ENCODE results near the gene BRAT1.

The BRAT1 gene

DNA sequence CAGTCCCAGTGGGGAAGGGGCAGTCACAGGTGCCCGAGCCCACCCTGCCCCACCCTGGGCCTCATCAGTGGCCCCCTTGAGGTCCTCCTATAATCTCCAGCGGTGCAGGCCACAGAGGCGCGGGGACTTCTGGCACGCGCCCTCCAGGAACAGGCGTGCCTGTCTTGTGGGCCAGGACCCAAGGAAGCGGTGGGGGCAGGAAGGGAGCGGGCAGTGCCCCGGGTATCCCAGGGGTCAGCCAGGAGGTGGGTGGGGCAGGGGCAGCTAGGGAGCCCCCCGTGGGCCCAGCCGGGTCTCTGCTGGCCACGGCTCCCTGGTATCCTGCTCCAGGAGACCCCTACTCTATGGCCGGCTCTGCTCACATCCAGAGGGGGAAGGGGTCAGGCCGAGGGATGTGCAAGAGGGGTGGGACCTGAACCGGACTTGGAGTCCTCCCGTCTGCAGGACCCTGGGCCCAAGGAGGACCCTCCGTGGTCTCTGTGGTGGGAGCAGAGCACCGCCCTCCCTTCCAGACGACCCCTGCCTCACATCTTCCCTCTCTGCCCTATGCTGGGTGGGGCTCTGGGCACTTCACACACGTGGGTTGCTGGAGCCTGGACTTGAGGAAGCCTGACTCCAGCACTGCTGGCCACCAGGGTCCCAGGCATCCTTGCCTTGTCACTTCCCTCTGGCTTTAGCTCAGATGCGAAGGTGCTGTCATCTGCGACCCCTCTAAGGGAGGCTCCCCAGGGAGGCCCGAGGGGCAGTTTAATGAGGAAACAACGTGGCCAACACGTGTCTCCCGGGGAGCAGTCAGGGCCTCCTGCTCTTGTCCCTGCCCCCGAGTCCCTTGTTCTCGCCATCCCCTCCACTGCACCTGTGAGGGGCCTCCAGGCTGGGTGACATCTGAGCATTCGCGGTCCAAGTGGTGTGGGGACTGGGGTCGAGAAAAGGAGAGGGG lies 60.9 kb downstream of the BRAT1 start:
- no peak for DNase-seq

DNA sequence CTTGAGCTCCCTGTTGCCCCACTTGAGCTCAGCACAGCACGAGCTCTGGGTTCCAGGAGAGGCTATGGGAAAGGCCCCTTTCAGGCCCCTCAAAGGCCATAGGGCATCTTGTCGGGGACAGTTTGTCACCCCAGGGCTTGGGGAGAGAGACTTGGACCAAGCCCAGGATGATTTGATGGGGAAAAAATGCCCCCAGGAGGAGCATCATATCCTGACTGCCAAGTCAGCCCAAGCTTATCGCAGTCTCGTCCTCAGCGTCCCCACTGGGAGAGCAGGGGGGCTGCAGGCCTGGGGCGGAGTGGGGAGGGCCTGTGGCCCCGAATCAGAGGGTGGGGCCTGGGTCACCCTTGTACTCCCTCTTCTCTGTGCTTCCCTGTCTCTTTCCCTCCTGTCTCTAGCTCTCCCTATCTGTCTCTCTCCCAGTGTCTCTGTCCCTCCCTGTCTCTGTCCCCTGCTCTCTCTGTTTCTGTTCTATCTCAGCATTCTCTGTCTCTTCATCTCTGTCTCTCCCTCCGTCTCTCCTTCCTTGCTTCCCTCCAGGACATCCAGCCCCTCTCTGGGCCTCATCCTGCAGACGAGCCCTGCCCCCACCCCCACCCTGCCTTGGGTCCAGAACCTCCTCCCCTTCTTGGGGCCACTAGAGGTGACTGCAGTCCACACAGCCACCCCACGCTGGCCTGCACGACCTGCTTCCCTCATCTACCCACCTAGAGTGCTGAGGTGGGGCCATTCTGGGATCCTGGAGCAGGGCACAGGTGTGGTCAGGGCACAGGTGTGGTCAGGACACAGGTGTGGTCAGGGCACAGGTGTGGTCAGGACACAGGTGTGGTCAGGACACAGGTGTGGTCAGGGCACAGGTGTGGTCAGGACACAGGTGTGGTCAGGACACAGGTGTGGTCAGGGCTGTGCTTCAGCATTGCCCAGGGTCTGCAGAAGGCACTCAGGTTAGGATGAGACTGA lies 61.8 kb downstream of the BRAT1 start:
- no peak for DNase-seq

DNA sequence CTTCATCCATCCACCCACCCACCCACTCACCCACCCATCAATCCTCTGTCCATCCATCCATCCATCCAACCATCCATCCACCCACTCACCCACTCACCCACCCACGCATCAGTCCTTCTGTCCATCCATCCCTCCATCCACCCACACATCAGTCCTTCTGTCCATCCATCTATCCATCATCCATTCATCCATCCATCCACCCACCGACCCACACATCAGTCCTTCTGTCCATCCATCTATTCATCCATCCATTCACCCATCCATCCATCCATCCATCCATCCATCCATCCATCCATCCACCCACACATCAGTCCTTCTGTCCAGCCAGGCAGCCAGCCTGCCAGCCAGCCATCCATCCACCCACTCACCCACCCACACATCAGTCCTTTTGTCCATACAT lies 63.3 kb downstream of the BRAT1 start:
- DNase-seq, result no peak

DNA sequence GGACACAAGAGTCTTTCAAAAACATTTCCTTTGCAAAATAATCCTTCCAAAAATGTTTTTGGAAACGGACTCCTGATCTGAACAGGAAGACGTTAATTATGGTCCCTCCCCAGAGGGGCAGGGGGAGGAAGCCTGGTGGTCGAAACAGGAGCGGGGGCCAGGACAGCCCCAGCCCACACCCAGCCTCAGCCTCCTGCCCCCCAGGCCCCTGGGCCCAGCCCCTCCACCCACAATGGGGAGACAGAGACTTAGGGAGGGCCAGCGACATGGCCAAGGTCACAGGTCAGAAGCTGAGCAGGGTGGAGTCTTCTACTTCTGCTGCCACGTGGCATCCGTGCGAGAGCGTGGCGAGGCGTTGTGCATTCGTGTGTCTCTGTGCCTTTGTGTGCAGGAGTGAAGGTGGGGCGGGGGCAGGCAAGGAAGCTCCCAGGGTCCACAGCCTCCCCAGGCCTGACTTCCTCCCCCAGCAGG lies 65.1 kb downstream of the BRAT1 start:
- DNase-seq, result no peak

DNA sequence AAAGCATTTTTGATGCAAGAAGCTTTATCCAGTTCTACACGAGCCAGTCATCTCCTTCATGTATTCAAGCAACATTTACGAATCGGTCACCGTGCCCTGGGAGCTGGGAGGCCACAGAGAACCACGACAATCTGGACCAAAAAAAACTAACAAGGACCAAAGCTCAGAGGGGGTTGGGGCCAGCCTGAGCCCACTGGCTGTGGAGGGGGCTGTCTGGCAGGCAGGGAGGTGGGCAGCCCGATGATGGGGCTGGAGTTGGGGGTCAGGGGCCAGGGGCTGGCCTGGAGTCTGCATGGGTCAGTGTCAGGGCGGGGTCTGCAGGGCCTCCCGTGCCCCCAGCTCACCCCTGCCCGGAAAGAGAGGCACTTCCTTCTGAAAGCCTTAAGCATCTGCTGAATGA lies 66.6 kb downstream of the BRAT1 start:
- no peak for DNase-seq

DNA sequence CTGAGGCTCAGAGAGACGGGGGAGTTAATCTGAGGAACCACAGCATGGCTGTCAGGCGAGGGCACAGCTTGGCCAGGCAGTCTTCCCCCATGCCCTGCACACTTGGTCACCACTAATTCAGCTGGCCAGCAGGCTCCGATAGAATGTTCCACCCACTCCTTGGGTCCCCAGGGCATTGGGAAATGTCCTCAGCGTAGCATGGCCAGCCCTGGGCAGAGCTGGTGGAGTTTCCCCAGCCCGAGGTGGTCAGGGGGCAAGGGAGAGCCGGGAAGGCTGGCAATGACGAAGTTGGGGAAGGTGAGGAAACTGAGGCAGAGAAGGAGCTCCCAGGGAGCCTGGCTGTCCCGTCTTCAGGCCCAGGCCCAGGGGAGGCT lies 67.1 kb downstream of the BRAT1 start:
- DNase-seq, result no peak
